A549 (cell line): Measurements from ENCODE around the gene MEIOC. TPM values are rescaled to one million over a fixed set of nuclear protein-coding genes. Genes with fewer than 3 reads are reported as not detected.

ENCODE experiments used
- ATAC-seq, 2 experiments: fragments of 200-7000 bp in 1 of 2; fragments of >200 bp in 1 of 2; cut with Nextera tagmentation in 1 of 2; cut with Tn5 transposase in 1 of 2; 3 replicates each; pipeline versions ENCODE4 v1.8.0 to v1.9.1; 2018 to 2020; ENCODE audit warnings: mild to moderate bottlenecking in 1 of 2, moderate library complexity in 1 of 2
- CTCF ChIA-PET: fragments of 300-600 bp; sonication (Branson Sonifier 250); formaldehyde crosslinking; extraction: SDS; loops from one replicate; lab custom pipeline; 2021; ENCODE audit warnings: antibody characterized with exemption, inconsistent platforms; lab: Yijun Ruan, JAX
- POLR2A ChIA-PET: fragments of 350-600 bp; formaldehyde crosslinking; extraction: SDS; loops from one replicate; lab custom pipeline; 2021; ENCODE audit warnings: antibody characterized with exemption, inconsistent platforms; lab: Yijun Ruan, JAX
- DNase-seq, 2 experiments: peaks; one replicate each; pipeline versions ENCODE4 v3.0.0 to v3.0.0-alpha.2; 2011 to 2016; ENCODE audit warnings: low read depth in 1 of 2, low spot score in 1 of 2
- FAIRE-seq: peaks from 2 replicates; lab custom pipeline; 2011; peaks lifted over from hg19 to GRCh38; lab: Jason Lieb, UNC
- H3K27ac ChIP-seq, 2 experiments: fragments of >200 bp; sonication (Bioruptor Twin); formaldehyde crosslinking; 3 replicates each; pipeline ENCODE4 v1.5.1; 2016 to 2017
- H3K4me1 ChIP-seq: fragments of >200 bp; sonication (Bioruptor Twin); formaldehyde crosslinking; 3 replicates; pipeline ENCODE4 v1.6.1; 2016
- H3K4me2 ChIP-seq: fragments of >200 bp; sonication (Bioruptor Twin); formaldehyde crosslinking; 3 replicates; pipeline ENCODE4 v1.6.1; 2016
- H3K4me3 ChIP-seq: fragments of >200 bp; sonication (Bioruptor Twin); formaldehyde crosslinking; 3 replicates; pipeline ENCODE4 v1.5.1; 2016
- H3K9me3 ChIP-seq: fragments of >200 bp; sonication (Bioruptor Twin); formaldehyde crosslinking; 3 replicates; pipeline ENCODE4 v1.6.1; 2016
- BCL3 ChIP-seq: fragments of >200 bp; sonication (Bioruptor Twin); formaldehyde crosslinking; IDR thresholded peaks from 3 replicates; pipeline ENCODE4 v1.6.1; 2016
- BHLHE40 ChIP-seq: IDR thresholded peaks from 2 replicates; pipeline ENCODE4 v1.6.1; 2012; ENCODE audit warnings: low read depth, low read length, inconsistent platforms
- CBX8 ChIP-seq: fragments of 200-600 bp; sonication (generic); IDR thresholded peaks from 2 replicates; pipeline ENCODE4 v1.6.1; 2016
- E2F6 ChIP-seq: IDR thresholded peaks from 2 replicates; pipeline ENCODE4 v1.6.1; 2012; ENCODE audit warnings: low read depth, borderline replicate concordance
- EP300 ChIP-seq, 2 experiments: fragments of >200 bp; sonication (Bioruptor Twin); formaldehyde crosslinking; IDR thresholded peaks; 2 replicates in 1 of 2; 3 replicates in 1 of 2; pipeline ENCODE4 v1.6.1; 2016 to 2017
- ESRRA ChIP-seq: fragments of 150-350 bp; IDR thresholded peaks from 2 replicates; pipeline ENCODE4 v1.6.1; 2014; ENCODE audit warnings: mild to moderate bottlenecking, low read length, borderline replicate concordance
- HDAC2 ChIP-seq: fragments of 200-600 bp; sonication (generic); IDR thresholded peaks from 2 replicates; pipeline ENCODE4 v1.6.1; 2016
- HEYL ChIP-seq: fragments of 250-450 bp; sonication (Bioruptor Pico); IDR thresholded peaks from 2 replicates; pipeline ENCODE4 v1.8.0; 2021; ENCODE audit warnings: mild to moderate bottlenecking, moderate library complexity
- HMGXB4 ChIP-seq: fragments of 250-450 bp; sonication (Bioruptor Pico); IDR thresholded peaks from 2 replicates; pipeline ENCODE4 v1.5.0; 2021; ENCODE audit warnings: mild to moderate bottlenecking, moderate library complexity, borderline replicate concordance
- HOXA7 ChIP-seq: fragments of 250-450 bp; sonication (Bioruptor Pico); IDR thresholded peaks from 2 replicates; pipeline ENCODE4 v1.5.0; 2020; ENCODE audit warnings: mild to moderate bottlenecking, moderate library complexity
- MAX ChIP-seq: IDR thresholded peaks from 2 replicates; pipeline ENCODE4 v1.6.1; 2012
- NFE2L2 ChIP-seq: fragments of 150-350 bp; conservative IDR thresholded peaks from 2 replicates; pipeline ENCODE4 v1.6.1; 2014; ENCODE audit warnings: low read length
- NPAS2 ChIP-seq: fragments of 250-450 bp; sonication (Bioruptor Pico); IDR thresholded peaks from 2 replicates; pipeline ENCODE4 v1.8.0; 2022; ENCODE audit warnings: mild to moderate bottlenecking, moderate library complexity, borderline replicate concordance
- NR3C1 ChIP-seq: fragments of >200 bp; sonication (Bioruptor Twin); formaldehyde crosslinking; IDR thresholded peaks from 3 replicates; pipeline ENCODE4 v1.6.1; 2017
- POLR2AphosphoS2 ChIP-seq: conservative IDR thresholded peaks from 2 replicates; pipeline ENCODE4 v1.6.1; 2012; ENCODE audit warnings: low read length, improper control_type of control experiment, inconsistent platforms
- REST ChIP-seq: fragments of 200-600 bp; sonication (generic); IDR thresholded peaks from 2 replicates; pipeline ENCODE4 v1.6.1; 2016; ENCODE audit warnings: antibody characterized with exemption, mild to moderate bottlenecking, moderate library complexity
- RFX5 ChIP-seq: fragments of 450-650 bp; IDR thresholded peaks from 2 replicates; pipeline ENCODE4 v1.7.1; 2014; ENCODE audit warnings: antibody characterized with exemption, mild to moderate bottlenecking, moderate library complexity
- TFCP2L1 ChIP-seq: fragments of 250-450 bp; sonication (Bioruptor Pico); IDR thresholded peaks from 2 replicates; pipeline ENCODE4 v1.5.0; 2021; ENCODE audit warnings: mild to moderate bottlenecking
- ZNF302 ChIP-seq: fragments of 250-450 bp; sonication (Bioruptor Pico); IDR thresholded peaks from 2 replicates; pipeline ENCODE4 v1.9.0; 2021; ENCODE audit warnings: inconsistent platforms, mild to moderate bottlenecking, moderate library complexity
- WGBS: methylation state at CpG from one replicate; pipeline ENCODE4 v1.1.6; 2017; ENCODE audit errors: missing lambda C conversion rate; 5-methylcytosine and 5-hydroxymethylcytosine counted together
- polyA plus RNA-seq, 4 experiments: library from polyadenylated mRNA; depleted of rRNA in 3 of 4; stranded (reverse); fragments of >200 nt; fragmentation: RNase III in 1 of 4; extraction: RNeasy Plus Mini Kit Qiagen cat#74134 plus additional on column Dnase treatment in 1 of 4; gene quantifications; 2 replicates in 3 of 4; 3 replicates in 1 of 4; pipeline ENCODE4 v1.2.3, GENCODE V29; 2011 to 2017

Gene MEIOC
- polyA plus RNA-seq, 2 of the 4 experiments (the other 2 are of a cell fraction): 5.9 to 18.2 TPM

GRCh38 chr17:44610331-44610730 lies 45.9 kb upstream of the MEIOC start:
- 73% methylated on average over 4 of the region's 4 CpGs for WGBS
- TF ChIP-seq HEYL (no peak), E2F6 (no peak), ESRRA (no peak), NPAS2 (CRISPR knock-in tag) (no peak), RFX5 (no peak), HDAC2 (no peak), CBX8 (no peak), BHLHE40 (no peak), NFE2L2 (no peak), NR3C1 (no peak), HOXA7 (CRISPR knock-in tag) (no peak)
- Histone ChIP-seq H3K27ac (no peak overlapping the region), H3K4me2 (no peak overlapping the region), H3K4me1 (peaks cover 8% of the 10 kb centered on the region), H3K4me3 (no peak overlapping the region), H3K9me3 (no peaks in the 10 kb centered on the region)
- DNase-seq (no peak), ATAC-seq (peak in 1 of 2 experiments; percentile 19; a peak in 1 of 6 replicates), FAIRE-seq (no peak)
- CTCF ChIA-PET: interaction anchor here (0.8 to 9.6 kb wide), 12 partner anchors 9 to 165 kb away, joined by 3 to 66 read pairs (median 4); no protein-coding TSS in a partner anchor
- POLR2A ChIA-PET: no interaction called here

- FAIRE-seq: no peak
- POLR2A ChIA-PET: interaction anchor here (0.7 kb wide), 1 partner anchor 67 kb away, joined by 3 read pairs; no protein-coding TSS in a partner anchor
- DNase-seq: no peak
- Histone ChIP-seq H3K9me3 (no peaks in the 10 kb centered on the region), H3K4me3 (no peak overlapping the region), H3K4me1 (peaks cover 8% of the 10 kb centered on the region), H3K27ac (no peak overlapping the region), H3K4me2 (no peak overlapping the region)
- 36% methylated on average over 2 of the region's 2 CpGs for WGBS
- ATAC-seq: no peak
- CTCF ChIA-PET: interaction anchor here (0.8 to 9.6 kb wide), 12 partner anchors 9 to 166 kb away, joined by 3 to 66 read pairs (median 4); no protein-coding TSS in a partner anchor
- TF ChIP-seq POLR2AphosphoS2: no peak
- TF ChIP-seq TFCP2L1 (CRISPR knock-in tag): no peak
- TF ChIP-seq REST: no peak
- no peak for TF ChIP-seq BCL3
- no peak for TF ChIP-seq NPAS2 (CRISPR knock-in tag)
- no peak for TF ChIP-seq MAX
- TF ChIP-seq ZNF302 (CRISPR knock-in tag): no peak
- TF ChIP-seq HMGXB4 (CRISPR knock-in tag): no peak
- TF ChIP-seq EP300 (IDR thresholded peaks at IDR 0.05): no peak
- no peak for TF ChIP-seq E2F6
Observed at GRCh38 chr17:44610871-44611270, 45.4 kb upstream of the MEIOC start.
